Erythroblast (primary cell): ENCODE data around the gene SAMD11.

Experiments
- DNase-seq, 2 experiments: peaks; one replicate each; lab custom pipeline; 2025; lab: John Stamatoyannopoulos, UW
- GATA1 ChIP-seq: IDR thresholded peaks from 2 replicates; pipeline ENCODE4 v1.6.1; 2011; ENCODE audit warnings: low read depth, mild to moderate bottlenecking, control low read depth, low read length, moderate library complexity
- POLR2A ChIP-seq: IDR thresholded peaks from 2 replicates; pipeline ENCODE4 v1.6.1; 2011; ENCODE audit warnings: mild to moderate bottlenecking, low read length

The SAMD11 gene

GRCh38 chr1:917466-918091, 6.1 kb upstream of the SAMD11 start:
- TF ChIP-seq POLR2A (no peak), GATA1 (no peak)
- DNase-seq: no peak

GRCh38 chr1:918353-918752, 5.4 kb upstream of the SAMD11 start:
- TF ChIP-seq GATA1 (no peak), POLR2A (no peak)
- DNase-seq: no peak

GRCh38 chr1:918843-919242, 4.9 kb upstream of the SAMD11 start:
- no peak for TF ChIP-seq GATA1
- no peak for TF ChIP-seq POLR2A
- DNase-seq: no peak

- TF ChIP-seq POLR2A (no peak), GATA1 (no peak)
- no peak for DNase-seq
Measured at GRCh38 chr1:919271-919872, 4.4 kb upstream of the SAMD11 start.

GRCh38 chr1:920010-920409, 3.7 kb upstream of the SAMD11 start:
- TF ChIP-seq GATA1 (no peak), POLR2A (no peak)
- no peak for DNase-seq

- DNase-seq: no peak
- TF ChIP-seq GATA1 (no peak), POLR2A (no peak)
Measured at GRCh38 chr1:920521-920920, 3.2 kb upstream of the SAMD11 start.

- TF ChIP-seq GATA1 (no peak), POLR2A (no peak)
- DNase-seq: peak; percentile 38 to 46
Measured at GRCh38 chr1:921011-921837, 2.5 kb upstream of the SAMD11 start.

GRCh38 chr1:923991-924655, 400 bp downstream of the SAMD11 start:
- no peak for DNase-seq
- TF ChIP-seq POLR2A (no peak), GATA1 (no peak)

- TF ChIP-seq POLR2A: no peak
- TF ChIP-seq GATA1: no peak
- no peak for DNase-seq
Measured at GRCh38 chr1:924656-925560, 1.2 kb downstream of the SAMD11 start.

GRCh38 chr1:925561-926421, 2.1 kb downstream of the SAMD11 start:
- no peak for TF ChIP-seq GATA1
- no peak for TF ChIP-seq POLR2A
- DNase-seq: no peak

GRCh38 chr1:927234-927633, 3.5 kb downstream of the SAMD11 start:
- TF ChIP-seq POLR2A: no peak
- no peak for TF ChIP-seq GATA1
- no peak for DNase-seq

GRCh38 chr1:927748-928147, 4.0 kb downstream of the SAMD11 start:
- TF ChIP-seq POLR2A (no peak), GATA1 (no peak)
- DNase-seq: no peak
